ENCODE results near the gene USP32.

The USP32 gene

GRCh38 chr17:60311936-60312335, 80.0 kb downstream of the USP32 start:
- peak; percentile 60 for DNase-seq (ENCODE audit: low read depth)
- no peak overlapping the region for H3K4me3 ChIP-seq (ENCODE audit: low read depth, low read length)

- no peak for DNase-seq (ENCODE audit: low read depth)
Measured at GRCh38 chr17:60311186-60311585, 80.7 kb downstream of the USP32 start.

GRCh38 chr17:60305141-60305540, 86.8 kb downstream of the USP32 start:
- no peak for DNase-seq (ENCODE audit: low read depth)

More at GRCh38 chr17:60311186-60311585, 80.7 kb downstream of the USP32 start:
- no peak overlapping the region for H3K4me3 ChIP-seq (ENCODE audit: low read depth, low read length)

GRCh38 chr17:60304502-60304901, 87.4 kb downstream of the USP32 start:
- no peak for DNase-seq (ENCODE audit: low read depth)
- no peak overlapping the region for H3K4me3 ChIP-seq (ENCODE audit: low read depth, low read length)

More at GRCh38 chr17:60305141-60305540, 86.8 kb downstream of the USP32 start:
- no peak overlapping the region for H3K4me3 ChIP-seq (ENCODE audit: low read depth, low read length)

- H3K4me3 ChIP-seq (ENCODE audit: low read depth, low read length): no peak overlapping the region
- no peak for DNase-seq (ENCODE audit: low read depth)
Measured at GRCh38 chr17:60303406-60304099, 88.4 kb downstream of the USP32 start.

- no peak for DNase-seq (ENCODE audit: low read depth)
Measured at GRCh38 chr17:60301649-60302048, 90.3 kb downstream of the USP32 start.

GRCh38 chr17:60300949-60301348, 91.0 kb downstream of the USP32 start:
- DNase-seq (ENCODE audit: low read depth): no peak
- H3K4me3 ChIP-seq (ENCODE audit: low read depth, low read length): no peak overlapping the region

More at GRCh38 chr17:60301649-60302048, 90.3 kb downstream of the USP32 start:
- no peak overlapping the region for H3K4me3 ChIP-seq (ENCODE audit: low read depth, low read length)

GRCh38 chr17:60300011-60300410, 91.9 kb downstream of the USP32 start:
- DNase-seq (ENCODE audit: low read depth): no peak
- H3K4me3 ChIP-seq (ENCODE audit: low read depth, low read length): no peak overlapping the region

- H3K4me3 ChIP-seq (ENCODE audit: low read depth, low read length): no peak overlapping the region
- DNase-seq (ENCODE audit: low read depth): no peak
Measured at GRCh38 chr17:60297760-60298401, 94.1 kb downstream of the USP32 start.

GRCh38 chr17:60296177-60296576, 95.8 kb downstream of the USP32 start:
- no peak overlapping the region for H3K4me3 ChIP-seq (ENCODE audit: low read depth, low read length)
- no peak for DNase-seq (ENCODE audit: low read depth)

- DNase-seq (ENCODE audit: low read depth): no peak
Measured at GRCh38 chr17:60293580-60294335, 98.2 kb downstream of the USP32 start.

GRCh38 chr17:60292697-60293096, 99.2 kb downstream of the USP32 start:
- H3K4me3 ChIP-seq (ENCODE audit: low read depth, low read length): no peak overlapping the region
- DNase-seq (ENCODE audit: low read depth): no peak

More at GRCh38 chr17:60293580-60294335, 98.2 kb downstream of the USP32 start:
- no peak overlapping the region for H3K4me3 ChIP-seq (ENCODE audit: low read depth, low read length)

GRCh38 chr17:60284709-60285108, 107.2 kb downstream of the USP32 start:
- DNase-seq (ENCODE audit: low read depth): no peak
- no peak overlapping the region for H3K4me3 ChIP-seq (ENCODE audit: low read depth, low read length)

GRCh38 chr17:60283816-60284215, 108.1 kb downstream of the USP32 start:
- DNase-seq (ENCODE audit: low read depth): no peak
- no peak overlapping the region for H3K4me3 ChIP-seq (ENCODE audit: low read depth, low read length)

- DNase-seq (ENCODE audit: low read depth): no peak
- no peak overlapping the region for H3K4me3 ChIP-seq (ENCODE audit: low read depth, low read length)
Measured at GRCh38 chr17:60280673-60281072, 111.3 kb downstream of the USP32 start.

GRCh38 chr17:60278237-60278636, 113.7 kb downstream of the USP32 start:
- H3K4me3 ChIP-seq (ENCODE audit: low read depth, low read length): no peak overlapping the region
- no peak for DNase-seq (ENCODE audit: low read depth)

GRCh38 chr17:60277258-60277657, 114.7 kb downstream of the USP32 start:
- no peak for DNase-seq (ENCODE audit: low read depth)
- no peak overlapping the region for H3K4me3 ChIP-seq (ENCODE audit: low read depth, low read length)

GRCh38 chr17:60269417-60269816, 122.5 kb downstream of the USP32 start:
- H3K4me3 ChIP-seq (ENCODE audit: low read depth, low read length): no peak overlapping the region
- DNase-seq (ENCODE audit: low read depth): no peak

GRCh38 chr17:60260540-60260939, 131.4 kb downstream of the USP32 start:
- H3K4me3 ChIP-seq (ENCODE audit: low read depth, low read length): no peak overlapping the region

GRCh38 chr17:60258313-60258712, 133.6 kb downstream of the USP32 start:
- no peak overlapping the region for H3K4me3 ChIP-seq (ENCODE audit: low read depth, low read length)
- no peak for DNase-seq (ENCODE audit: low read depth)

More at GRCh38 chr17:60260540-60260939, 131.4 kb downstream of the USP32 start:
- no peak for DNase-seq (ENCODE audit: low read depth)

Measured in skeletal muscle cell (primary cell).